ENCODE results near the gene PWP1. TPM values are rescaled to one million over a fixed set of nuclear protein-coding genes. Genes with fewer than 3 reads are reported as not detected.
A peak's percentile ranks its signal among the peaks of the same experiment; 100 is the strongest.

Gene PWP1
- total and polyA plus RNA-seq, 10 of the 15 experiments (the other 5 are each of a cell fraction or from before 2014, with no cell fraction given) = 42.4 to 283 (median 84.6) TPM

- TF ChIP-seq MLLT1 (IDR thresholded peaks at IDR 0.05) (peak; percentile 62), USF1 (IDR thresholded peaks at IDR 0.05; ENCODE audit: borderline replicate concordance, extremely low read length, insufficient read depth, low read depth, low read length) (no peak), IKZF2 (IDR thresholded peaks at IDR 0.05) (peak in 1 of 2 experiments; percentile 2; a peak in 1 of 4 replicates)
- no peak for DNase-seq (ENCODE audit: low read depth, low spot score)
- Histone ChIP-seq H3K79me2 (ENCODE audit: control insufficient read depth, insufficient read depth, low read length) (peaks cover 26% of the 10 kb centered on the region), H3K27me3 (replicated peaks in 1 of 2; ENCODE audit: control insufficient read depth in 2 of 2, insufficient read depth in 2 of 2, low read length in 1 of 2) (no peaks in the 10 kb centered on the region), H3K36me3 (ENCODE audit: control insufficient read depth in 2 of 2, insufficient read depth in 2 of 2, low read length in 1 of 2) (peaks cover 2 to 3% of the 10 kb centered on the region in 2 experiments; a peak in 3 of 4 replicates), H3K9me3 (replicated peaks; ENCODE audit: control insufficient read depth, insufficient read depth, low read length) (no peaks in the 10 kb centered on the region), H3K4me1 (ENCODE audit: control insufficient read depth, insufficient read depth, low read length) (peaks cover 3% of the 10 kb centered on the region; the same call in 1 of the 2 replicates), H2AFZ (ENCODE audit: control insufficient read depth, low read depth, low read length) (peak overlapping the region; percentile 97), H3K4me2 (ENCODE audit: control insufficient read depth, insufficient read depth) (peak overlapping the region; percentile 97), H4K20me1 (ENCODE audit: control insufficient read depth, insufficient read depth) (no peaks in the 10 kb centered on the region), H3K27ac (ENCODE audit: control insufficient read depth, insufficient read depth) (no peak overlapping the region), H3K4me3 (peak overlapping the region; percentile 52; the same call in 1 of the 2 replicates), H3K9ac (ENCODE audit: control insufficient read depth, insufficient read depth, low read length) (peak overlapping the region; percentile 38; the same call in 1 of the 2 replicates)
- FAIRE-seq = no peak
- ATAC-seq = peak; percentile 14; the same call in 1 of the 3 replicates
- in situ Hi-C loops (cut with MboI) = no loop called here
- RAD21 ChIA-PET (ENCODE audit: unreplicated experiment) = no interaction called here
- no TSS peak for BruUV-seq (replicated peaks)
- intact Hi-C loops (cut with micrococcal nuclease; ENCODE audit: unreplicated experiment) = loop anchor here (1.0 to 5.0 kb wide), 3 partner anchors 77 to 141 kb away; partner anchors contain the start of gene PWP1
- CTCF ChIA-PET = interaction anchor here (0.9 to 1.6 kb wide), 2 partner anchors 120 to 124 kb away, joined by 3 to 10 read pairs; no protein-coding TSS in a partner anchor
- SMC1A ChIA-PET (ENCODE audit: uncharacterized antibody, unreplicated experiment) = interaction anchor here (1.0 to 1.6 kb wide), 2 partner anchors 123 to 124 kb away, joined by 3 to 9 read pairs; no protein-coding TSS in a partner anchor
- POLR2A ChIA-PET = no interaction called here
- WGBS (ENCODE audit: insufficient coverage, insufficient replicate concordance, low lambda C conversion rate, missing lambda C conversion rate) = 30% methylated on average over 12 of the region's 12 CpGs
Measured at GRCh38 chr12:107761502-107761904, 75.9 kb downstream of the PWP1 start.

Other genes with a start within 250 kb of the PWP1 start
- 16.9 and 19.9 TPM in 2 replicates for gene PRDM4, start 75.3 kb downstream of the PWP1 start, total RNA-seq (2014; rRNA removed)
- gene PRDM4, start 75.3 kb downstream of the PWP1 start, total RNA-seq (2014; rRNA removed; fragmentation: Illumina TruSeq; extraction: Trizol) = 15.0 and 15.4 TPM in 2 replicates
- gene PRDM4, start 75.3 kb downstream of the PWP1 start, total RNA-seq (2021) = 20.0 and 22.0 TPM in 2 replicates
- 18.8 and 22.2 TPM in 2 replicates for gene PRDM4, start 75.3 kb downstream of the PWP1 start, polyA plus RNA-seq (2011; rRNA removed)
- gene PRDM4, start 75.3 kb downstream of the PWP1 start, polyA plus RNA-seq (2014; fragmentation: Illumina TruSeq; extraction: Trizol) = 18.8 and 27.0 TPM in 2 replicates
- gene PRDM4, start 75.3 kb downstream of the PWP1 start, polyA plus RNA-seq (2014; fragmentation: Nextera tagmentation; extraction: Ambion mirVana) = 1 to 10 TPM; 5.1 to 5.9 TPM
- 12.4 and 14.6 TPM in 2 replicates for gene PRDM4, start 75.3 kb downstream of the PWP1 start, polyA plus RNA-seq (2014; rRNA removed)
- 10 to 100 TPM; 12.2 to 13.9 TPM for gene PRDM4, start 75.3 kb downstream of the PWP1 start, polyA plus RNA-seq (2016; fragmentation: Nextera tagmentation; extraction: Ambion mirVana)
- gene ASCL4, start 88.9 kb downstream of the PWP1 start, total RNA-seq (2014; rRNA removed) = not detected in 2 replicates
- not detected in 2 replicates for gene ASCL4, start 88.9 kb downstream of the PWP1 start, total RNA-seq (2014; rRNA removed; fragmentation: Illumina TruSeq; extraction: Trizol)
- not detected in 2 replicates for gene ASCL4, start 88.9 kb downstream of the PWP1 start, total RNA-seq (2021)
- not detected in 2 replicates for gene ASCL4, start 88.9 kb downstream of the PWP1 start, polyA plus RNA-seq (2011; rRNA removed)
- not detected in 2 replicates for gene ASCL4, start 88.9 kb downstream of the PWP1 start, polyA plus RNA-seq (2014; fragmentation: Illumina TruSeq; extraction: Trizol)
- gene ASCL4, start 88.9 kb downstream of the PWP1 start, polyA plus RNA-seq (2014; fragmentation: Nextera tagmentation; extraction: Ambion mirVana) = not detected
- gene ASCL4, start 88.9 kb downstream of the PWP1 start, polyA plus RNA-seq (2014; rRNA removed) = not detected in 2 replicates
- gene ASCL4, start 88.9 kb downstream of the PWP1 start, polyA plus RNA-seq (2016; fragmentation: Nextera tagmentation; extraction: Ambion mirVana) = not detected

Measured in GM12878 (cell line).